GM12878 (cell line): ENCODE measurements around the gene SERPINE2.
A peak's percentile ranks its signal among the peaks of the same experiment; 100 is the strongest.

Experiments used
- CHD1 ChIP-seq: IDR thresholded peaks from 2 replicates; pipeline ENCODE4 v1.6.1; 2012; ENCODE audit warnings: low read depth, low read length, improper control_type of control experiment
- CTCF ChIP-seq, 3 experiments: IDR thresholded peaks in 2 of 3; conservative IDR thresholded peaks in 1 of 3; 2 replicates each; pipeline ENCODE4 v1.5.1; 2011; ENCODE audit warnings: low read depth in 3 of 3, low read length in 3 of 3, mild to moderate bottlenecking in 3 of 3, control low read depth in 2 of 3, moderate library complexity in 2 of 3, inconsistent platforms in 1 of 3, mixed read lengths in 1 of 3; ENCODE audit not compliant: control insufficient read depth in 2 of 3, insufficient read depth in 1 of 3; ENCODE audit errors: extremely low read depth in 1 of 3
- HCFC1 ChIP-seq: fragments of 150-350 bp; IDR thresholded peaks from 2 replicates; pipeline ENCODE4 v1.6.1; 2014; ENCODE audit warnings: low read length
- MXI1 ChIP-seq: fragments of 150-350 bp; IDR thresholded peaks from 2 replicates; pipeline ENCODE4 v1.6.1; 2011; ENCODE audit warnings: low read depth, mild to moderate bottlenecking, inconsistent platforms, low read length, improper control_type of control experiment
- SRF ChIP-seq, 2 experiments: IDR thresholded peaks; 2 replicates each; pipeline ENCODE4 v1.6.1; 2011; ENCODE audit warnings: low read depth in 2 of 2, low read length in 2 of 2, mild to moderate bottlenecking in 1 of 2, moderate library complexity in 1 of 2
- ZBTB33 ChIP-seq: fragments of 450-650 bp; IDR thresholded peaks from 2 replicates; pipeline ENCODE4 v1.6.1; 2017; ENCODE audit warnings: mild to moderate bottlenecking
- ZNF207 ChIP-seq: fragments of 450-650 bp; IDR thresholded peaks from 2 replicates; pipeline ENCODE4 v1.6.1; 2014; ENCODE audit warnings: antibody characterized with exemption, mild to moderate bottlenecking, borderline replicate concordance
- TF ChIP-seq, protein P1 (sequence below): IDR thresholded peaks from 2 replicates; pipeline ENCODE4 v1.6.1; 2012; ENCODE audit warnings: low read depth, low read length, improper control_type of control experiment

- TF ChIP-seq ZNF207 (no peak), SRF (IDR thresholded peaks at IDR 0.05; ENCODE audit: low read depth in 2 of 2, low read length in 2 of 2) (no peak), MXI1 (no peak), ZBTB33 (no peak), CTCF (IDR thresholded peaks at IDR 0.05 in 2 of 3, conservative IDR thresholded peaks at IDR 0.05 in 1 of 3; ENCODE audit: control insufficient read depth in 2 of 3, extremely low read depth in 1 of 3, insufficient read depth in 1 of 3, low read depth in 3 of 3, low read length in 3 of 3) (peak; percentile 73 to 91 (median 85); a peak in 5 of 6 replicates), HCFC1 (no peak), CHD1 (no peak)
- TF ChIP-seq, protein P1, sequence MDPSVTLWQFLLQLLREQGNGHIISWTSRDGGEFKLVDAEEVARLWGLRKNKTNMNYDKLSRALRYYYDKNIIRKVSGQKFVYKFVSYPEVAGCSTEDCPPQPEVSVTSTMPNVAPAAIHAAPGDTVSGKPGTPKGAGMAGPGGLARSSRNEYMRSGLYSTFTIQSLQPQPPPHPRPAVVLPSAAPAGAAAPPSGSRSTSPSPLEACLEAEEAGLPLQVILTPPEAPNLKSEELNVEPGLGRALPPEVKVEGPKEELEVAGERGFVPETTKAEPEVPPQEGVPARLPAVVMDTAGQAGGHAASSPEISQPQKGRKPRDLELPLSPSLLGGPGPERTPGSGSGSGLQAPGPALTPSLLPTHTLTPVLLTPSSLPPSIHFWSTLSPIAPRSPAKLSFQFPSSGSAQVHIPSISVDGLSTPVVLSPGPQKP, result no peak
These were observed 68.5 kb downstream of the SERPINE2 start for GRCh38 chr2:223970343-223971128.
